Fibroblast of skin of right quadriceps (primary cell): Measurements from ENCODE around the gene C1orf159.

Experiments used
- DNase-seq: peaks from one replicate; pipeline ENCODE4 v3.0.0-alpha.2; 2013

C1orf159 gene

GRCh38 chr1:1090424-1091343 lies 25.2 kb downstream of the C1orf159 start:
- DNase-seq: no peak

GRCh38 chr1:1089731-1090423 lies 26.0 kb downstream of the C1orf159 start:
- DNase-seq: no peak

GRCh38 chr1:1088801-1089680 lies 26.8 kb downstream of the C1orf159 start:
- no peak for DNase-seq

- DNase-seq: no peak
These were observed 27.7 kb downstream of the C1orf159 start for GRCh38 chr1:1088029-1088800.

GRCh38 chr1:1087351-1088028 lies 28.4 kb downstream of the C1orf159 start:
- DNase-seq: no peak

GRCh38 chr1:1086911-1087341 lies 29.0 kb downstream of the C1orf159 start:
- DNase-seq: no peak

GRCh38 chr1:1085911-1086841 lies 29.7 kb downstream of the C1orf159 start:
- DNase-seq: no peak

GRCh38 chr1:1085171-1085841 lies 30.6 kb downstream of the C1orf159 start:
- no peak for DNase-seq

- no peak for DNase-seq
These were observed 31.3 kb downstream of the C1orf159 start for GRCh38 chr1:1084372-1085170.

- DNase-seq: no peak
These were observed 32.2 kb downstream of the C1orf159 start for GRCh38 chr1:1083416-1084371.

GRCh38 chr1:1082776-1083415 lies 33.0 kb downstream of the C1orf159 start:
- no peak for DNase-seq

- no peak for DNase-seq
These were observed 33.6 kb downstream of the C1orf159 start for GRCh38 chr1:1082239-1082775.

GRCh38 chr1:1081311-1082238 lies 34.3 kb downstream of the C1orf159 start:
- DNase-seq: no peak

- DNase-seq: no peak
These were observed 35.0 kb downstream of the C1orf159 start for GRCh38 chr1:1080951-1081310.

GRCh38 chr1:1080122-1080757 lies 35.6 kb downstream of the C1orf159 start:
- peak; percentile 67 for DNase-seq
